Measurements from ENCODE around the gene MPZL2. TPM values are rescaled to one million over a fixed set of nuclear protein-coding genes. Genes with fewer than 3 reads are reported as not detected.

MPZL2 gene
- 22.4 and 22.9 TPM in 2 replicates for total RNA-seq
- long read RNA-seq, transcript MPZL2-201 (6 exons, 2,620 nt), result major isoform, 111 of 122 reads
- long read RNA-seq, partial matches to known transcripts, result 3 of 122 reads
- long read RNA-seq, other reads (novel, unspliced or antisense), result 3 of 122 reads

DNA sequence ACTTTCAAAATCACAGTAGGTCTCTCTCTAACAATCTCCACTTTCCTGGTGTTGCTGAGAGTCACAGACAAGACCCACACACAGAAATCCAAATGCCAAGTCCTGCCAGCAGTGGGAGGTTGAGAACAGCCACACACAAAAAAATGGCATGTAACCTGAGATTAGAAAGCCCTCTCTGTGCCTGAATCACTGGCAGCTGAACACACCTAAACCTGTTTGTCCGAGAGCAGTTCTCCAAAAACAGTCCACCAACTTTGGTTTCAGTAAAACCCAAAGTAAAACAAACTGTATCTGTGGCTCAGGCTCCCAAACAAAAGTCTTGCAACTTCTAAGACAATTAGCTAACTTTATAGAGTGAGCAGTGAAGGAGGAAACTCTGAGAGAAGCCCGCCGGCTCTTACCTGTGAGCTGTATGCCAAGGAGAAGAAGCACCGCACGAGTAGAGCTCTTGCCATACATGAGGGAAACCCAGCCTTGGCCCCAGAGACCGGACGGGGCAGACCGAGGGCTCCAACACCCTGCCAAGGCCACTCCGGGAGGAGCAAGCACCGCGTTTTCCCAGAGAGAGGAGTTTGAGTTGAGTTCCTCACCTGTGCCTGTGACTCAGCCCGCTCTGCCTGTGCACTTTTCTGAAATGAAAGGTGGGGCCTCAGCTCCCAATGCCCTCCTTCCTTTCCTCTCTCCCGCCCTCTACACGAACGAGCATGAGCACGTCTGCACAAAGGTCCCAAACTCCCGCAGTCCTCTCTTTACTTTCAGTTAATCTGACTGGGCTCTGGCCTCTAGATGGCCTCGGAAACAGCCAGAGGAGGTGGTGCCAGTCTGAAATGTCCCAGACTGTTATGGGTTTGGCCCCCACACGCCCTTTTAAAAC, at the start of gene MPZL2:
MPZL2 (minus strand) TSS at position 603 of the 874 bp plus-strand sequence; CDS start at position 459, 144 bp downstream.
- H3K27me3 Mint-ChIP-seq, result peaks cover 9% of the 10 kb centered on the region
- peak within 1 kb of the TSS; percentile 98 for H3K27ac Mint-ChIP-seq
- DNase-seq (ENCODE audit: low spot score, unreplicated experiment), result peak; percentile 26
- peak within 1 kb of the TSS; percentile 87 for H3K4me3 Mint-ChIP-seq (ENCODE audit: low read depth)
- TF ChIP-seq, protein P1, sequence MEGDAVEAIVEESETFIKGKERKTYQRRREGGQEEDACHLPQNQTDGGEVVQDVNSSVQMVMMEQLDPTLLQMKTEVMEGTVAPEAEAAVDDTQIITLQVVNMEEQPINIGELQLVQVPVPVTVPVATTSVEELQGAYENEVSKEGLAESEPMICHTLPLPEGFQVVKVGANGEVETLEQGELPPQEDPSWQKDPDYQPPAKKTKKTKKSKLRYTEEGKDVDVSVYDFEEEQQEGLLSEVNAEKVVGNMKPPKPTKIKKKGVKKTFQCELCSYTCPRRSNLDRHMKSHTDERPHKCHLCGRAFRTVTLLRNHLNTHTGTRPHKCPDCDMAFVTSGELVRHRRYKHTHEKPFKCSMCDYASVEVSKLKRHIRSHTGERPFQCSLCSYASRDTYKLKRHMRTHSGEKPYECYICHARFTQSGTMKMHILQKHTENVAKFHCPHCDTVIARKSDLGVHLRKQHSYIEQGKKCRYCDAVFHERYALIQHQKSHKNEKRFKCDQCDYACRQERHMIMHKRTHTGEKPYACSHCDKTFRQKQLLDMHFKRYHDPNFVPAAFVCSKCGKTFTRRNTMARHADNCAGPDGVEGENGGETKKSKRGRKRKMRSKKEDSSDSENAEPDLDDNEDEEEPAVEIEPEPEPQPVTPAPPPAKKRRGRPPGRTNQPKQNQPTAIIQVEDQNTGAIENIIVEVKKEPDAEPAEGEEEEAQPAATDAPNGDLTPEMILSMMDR (IDR thresholded peaks at IDR 0.05; ENCODE audit: unreplicated experiment), result no peak
- peaks cover 13% of the 10 kb centered on the region for H3K36me3 Mint-ChIP-seq (ENCODE audit: insufficient read depth)
- peaks cover 3% of the 10 kb centered on the region for H3K9me3 Mint-ChIP-seq (ENCODE audit: low read depth)
- peaks cover 25% of the 10 kb centered on the region for H3K4me1 Mint-ChIP-seq (ENCODE audit: low read depth)

DNA sequence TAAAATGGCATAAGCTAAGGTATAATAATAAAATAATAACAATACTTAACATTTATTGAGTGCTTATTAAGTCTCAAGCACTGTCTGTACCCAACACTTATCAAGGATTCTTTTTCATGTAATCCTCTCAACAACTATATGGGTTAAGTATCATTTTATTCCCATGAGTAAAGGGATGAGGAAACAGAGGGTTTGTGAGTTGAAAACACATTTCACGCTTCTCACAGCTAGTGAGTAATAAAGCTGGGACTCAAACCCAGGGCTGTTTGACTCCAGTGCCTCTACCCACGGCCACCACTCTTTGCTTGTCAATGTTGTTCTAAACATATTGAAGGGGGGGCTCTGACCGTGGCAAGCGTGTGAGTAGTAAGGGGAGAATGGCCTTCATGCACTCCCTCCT, 49.1 kb upstream of the MPZL2 start:
- H3K9me3 Mint-ChIP-seq (ENCODE audit: low read depth), result no peaks in the 10 kb centered on the region
- no peak overlapping the region for H3K27ac Mint-ChIP-seq
- no peak for DNase-seq (ENCODE audit: low spot score, unreplicated experiment)
- TF ChIP-seq, protein P1 (IDR thresholded peaks at IDR 0.05; ENCODE audit: unreplicated experiment), result no peak
- peaks cover 13% of the 10 kb centered on the region for H3K27me3 Mint-ChIP-seq
- no peak overlapping the region for H3K4me3 Mint-ChIP-seq (ENCODE audit: low read depth)
- no peaks in the 10 kb centered on the region for H3K36me3 Mint-ChIP-seq (ENCODE audit: insufficient read depth)
- peaks cover 27% of the 10 kb centered on the region for H3K4me1 Mint-ChIP-seq (ENCODE audit: low read depth)

DNA sequence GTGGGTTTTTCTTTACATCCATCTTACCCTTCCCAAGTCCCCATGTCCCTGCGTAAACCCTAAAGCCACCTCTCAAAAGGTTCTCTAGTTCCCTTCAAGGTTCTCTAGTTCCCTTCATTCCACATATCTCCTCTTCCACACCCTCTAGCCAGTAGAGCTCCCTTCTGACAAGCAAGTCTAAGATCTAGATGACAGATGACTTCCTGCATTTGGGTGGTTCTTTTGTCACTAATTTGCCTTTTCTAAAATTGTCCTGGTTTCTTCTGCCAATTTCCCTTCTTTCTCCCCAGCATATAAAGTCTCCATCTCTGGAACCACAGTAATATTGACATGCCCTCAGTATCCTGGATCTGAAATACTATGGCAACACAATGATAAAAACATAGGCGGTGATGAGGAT, 48.2 kb upstream of the MPZL2 start:
- no peak overlapping the region for H3K4me3 Mint-ChIP-seq (ENCODE audit: low read depth)
- H3K27me3 Mint-ChIP-seq, result peaks cover 13% of the 10 kb centered on the region
- TF ChIP-seq, protein P1 (IDR thresholded peaks at IDR 0.05; ENCODE audit: unreplicated experiment), result no peak
- no peak for DNase-seq (ENCODE audit: low spot score, unreplicated experiment)
- peaks cover 27% of the 10 kb centered on the region for H3K4me1 Mint-ChIP-seq (ENCODE audit: low read depth)
- H3K9me3 Mint-ChIP-seq (ENCODE audit: low read depth), result no peaks in the 10 kb centered on the region
- no peaks in the 10 kb centered on the region for H3K36me3 Mint-ChIP-seq (ENCODE audit: insufficient read depth)
- H3K27ac Mint-ChIP-seq, result no peak overlapping the region

GRCh38 chr11:118311518-118311917, 47.4 kb upstream of the MPZL2 start:
- TF ChIP-seq, protein P1 (IDR thresholded peaks at IDR 0.05; ENCODE audit: unreplicated experiment), result no peak
- H3K9me3 Mint-ChIP-seq (ENCODE audit: low read depth), result no peaks in the 10 kb centered on the region
- H3K27ac Mint-ChIP-seq, result no peak overlapping the region
- H3K27me3 Mint-ChIP-seq, result peaks cover 11% of the 10 kb centered on the region
- no peak overlapping the region for H3K4me3 Mint-ChIP-seq (ENCODE audit: low read depth)
- peaks cover 25% of the 10 kb centered on the region for H3K4me1 Mint-ChIP-seq (ENCODE audit: low read depth)
- DNase-seq (ENCODE audit: low spot score, unreplicated experiment), result no peak
- H3K36me3 Mint-ChIP-seq (ENCODE audit: insufficient read depth), result no peaks in the 10 kb centered on the region

DNA sequence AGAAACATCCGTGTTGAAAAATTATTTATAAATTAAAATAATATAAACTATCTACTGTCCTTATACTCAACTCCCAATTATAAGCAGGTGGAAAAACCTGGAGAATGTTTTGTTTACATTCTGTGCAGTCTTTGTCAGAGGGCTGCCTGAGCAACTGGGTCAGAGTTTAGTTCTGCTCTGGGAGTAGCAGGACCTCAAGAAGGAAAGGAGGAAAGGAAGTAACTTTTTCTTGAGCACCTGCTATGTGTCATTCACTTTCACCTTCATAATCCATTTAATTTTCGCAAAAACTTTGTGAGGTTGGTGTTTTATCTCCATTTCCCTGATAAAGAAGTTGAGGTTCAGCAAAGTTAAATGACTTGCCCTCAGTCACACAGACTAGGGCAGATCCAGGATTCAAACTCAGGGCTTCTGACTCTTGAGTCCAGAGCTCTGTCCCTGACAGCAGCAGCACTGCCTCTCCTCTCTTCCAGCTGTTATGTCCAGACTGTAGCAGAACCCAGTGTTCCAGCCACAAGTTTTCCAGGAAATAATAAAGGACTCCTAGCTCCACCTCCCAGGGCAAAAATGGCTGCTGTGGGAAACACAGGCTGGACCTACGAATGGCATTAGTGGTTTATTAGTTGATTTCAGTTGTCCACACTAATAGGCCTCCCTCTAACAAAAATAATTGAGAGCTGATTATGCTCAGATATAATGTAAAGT, 46.8 kb upstream of the MPZL2 start:
- H3K4me1 Mint-ChIP-seq (ENCODE audit: low read depth), result peaks cover 19% of the 10 kb centered on the region
- H3K27ac Mint-ChIP-seq, result no peak overlapping the region
- TF ChIP-seq, protein P1 (IDR thresholded peaks at IDR 0.05; ENCODE audit: unreplicated experiment), result no peak
- no peak overlapping the region for H3K4me3 Mint-ChIP-seq (ENCODE audit: low read depth)
- H3K9me3 Mint-ChIP-seq (ENCODE audit: low read depth), result no peaks in the 10 kb centered on the region
- H3K36me3 Mint-ChIP-seq (ENCODE audit: insufficient read depth), result no peaks in the 10 kb centered on the region
- peaks cover 12% of the 10 kb centered on the region for H3K27me3 Mint-ChIP-seq
- no peak for DNase-seq (ENCODE audit: low spot score, unreplicated experiment)
